Activated naive CD4-positive, alpha-beta T cell (primary cell): ENCODE results near the gene C10orf62.
"Not testable (repeated sequence)": the region's sequence is repeated elsewhere in the genome, so short reads cannot be mapped to it uniquely, and the experiment has no call there.

Source experiments
- DNase-seq, 4 experiments: peaks; one replicate each; lab custom pipeline; 2025; lab: John Stamatoyannopoulos, UW

Gene C10orf62

DNA sequence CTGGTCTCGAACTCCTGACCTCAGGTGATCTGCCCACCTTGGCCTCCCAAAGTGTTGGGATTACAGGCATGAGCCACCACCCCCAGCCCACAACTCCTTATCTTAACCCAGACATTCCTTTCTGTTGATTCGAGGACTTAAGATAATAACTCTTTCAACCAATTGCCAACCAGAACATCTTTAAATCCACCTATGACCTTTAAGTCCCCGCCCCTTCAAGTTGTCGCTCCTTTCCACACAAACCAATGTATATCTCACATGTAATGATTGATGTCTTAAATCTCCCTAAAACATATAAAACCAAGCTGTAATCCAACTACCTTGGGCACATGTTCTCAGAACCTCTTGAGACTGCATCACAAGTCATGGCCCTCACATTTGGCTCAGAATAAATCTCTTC is 24.7 kb upstream of the C10orf62 start:
- no peak for DNase-seq

DNA sequence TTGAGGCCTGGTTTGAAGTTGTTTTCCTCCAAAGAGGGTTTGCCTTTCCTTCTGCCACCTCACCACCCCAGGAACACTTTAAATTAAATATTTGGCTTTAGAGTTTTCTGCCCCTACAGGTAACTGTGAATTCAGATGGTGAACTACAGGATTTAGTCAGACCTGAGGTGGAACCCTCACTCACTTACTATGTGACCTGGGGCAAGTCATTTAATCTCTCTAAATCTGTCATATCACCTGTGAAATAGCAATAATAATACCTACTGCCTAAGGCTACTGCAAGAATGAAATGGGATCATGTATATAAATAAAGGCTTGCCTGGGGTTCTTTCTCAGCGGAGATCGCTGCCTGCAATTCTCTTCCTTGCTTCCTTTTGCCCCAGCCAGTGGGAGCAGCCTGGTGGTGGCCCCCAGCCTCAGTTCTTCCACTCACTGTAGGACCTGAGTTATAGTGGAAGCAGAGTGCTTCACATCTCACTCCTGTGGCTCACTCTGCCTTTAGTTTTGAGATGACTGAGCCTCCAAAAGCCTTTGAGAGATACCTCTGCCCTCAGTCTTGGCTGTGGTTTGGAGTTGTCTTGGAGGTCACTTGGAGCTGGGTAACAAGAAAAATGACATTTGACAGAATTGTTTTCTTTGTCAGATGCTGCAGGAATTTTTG is 23.1 kb upstream of the C10orf62 start:
- DNase-seq = no peak

DNA sequence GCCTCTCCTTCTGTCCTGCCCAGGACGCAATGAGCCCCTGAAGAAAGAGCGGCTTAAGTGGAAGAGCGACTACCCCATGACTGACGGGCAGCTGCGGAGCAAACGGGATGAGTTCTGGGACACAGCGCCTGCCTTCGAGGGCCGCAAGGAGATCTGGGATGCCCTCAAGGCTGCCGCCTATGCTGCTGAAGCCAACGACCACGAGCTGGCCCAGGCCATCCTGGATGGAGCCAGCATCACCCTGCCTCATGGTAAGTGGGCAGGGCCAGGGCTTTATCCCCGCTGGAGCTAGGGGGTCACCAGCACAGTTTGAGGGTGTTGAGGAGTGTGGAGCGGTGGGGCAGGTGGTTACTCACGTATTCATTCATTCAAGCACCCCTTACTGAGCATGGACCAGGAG is 21.6 kb upstream of the C10orf62 start:
- no peak for DNase-seq

DNA sequence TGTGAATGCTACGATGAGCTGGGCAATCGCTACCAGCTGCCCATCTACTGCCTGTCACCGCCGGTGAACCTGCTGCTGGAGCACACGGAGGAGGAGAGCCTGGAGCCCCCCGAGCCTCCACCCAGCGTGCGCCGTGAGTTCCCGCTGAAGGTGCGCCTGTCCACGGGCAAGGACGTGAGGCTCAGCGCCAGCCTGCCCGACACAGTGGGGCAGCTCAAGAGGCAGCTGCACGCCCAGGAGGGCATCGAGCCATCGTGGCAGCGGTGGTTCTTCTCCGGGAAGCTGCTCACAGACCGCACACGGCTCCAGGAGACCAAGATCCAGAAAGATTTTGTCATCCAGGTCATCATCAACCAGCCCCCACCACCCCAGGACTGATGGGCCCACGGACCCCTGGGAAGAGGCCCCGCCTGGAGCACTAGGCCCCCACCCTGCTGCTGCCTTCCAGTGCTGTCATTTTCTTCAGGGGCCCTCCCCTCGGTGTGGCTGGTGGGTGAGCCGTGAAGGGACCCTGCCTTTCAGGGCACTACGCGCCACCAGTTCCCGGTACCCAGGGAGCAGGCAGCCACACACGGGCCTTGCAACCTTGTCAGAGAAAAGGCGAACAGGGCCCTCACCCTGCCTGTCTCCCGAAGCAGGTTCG is 19.3 kb upstream of the C10orf62 start:
- no peak for DNase-seq

- DNase-seq = no peak
These were observed 18.6 kb upstream of the C10orf62 start for GRCh38 chr10:97570789-97571471.

DNA sequence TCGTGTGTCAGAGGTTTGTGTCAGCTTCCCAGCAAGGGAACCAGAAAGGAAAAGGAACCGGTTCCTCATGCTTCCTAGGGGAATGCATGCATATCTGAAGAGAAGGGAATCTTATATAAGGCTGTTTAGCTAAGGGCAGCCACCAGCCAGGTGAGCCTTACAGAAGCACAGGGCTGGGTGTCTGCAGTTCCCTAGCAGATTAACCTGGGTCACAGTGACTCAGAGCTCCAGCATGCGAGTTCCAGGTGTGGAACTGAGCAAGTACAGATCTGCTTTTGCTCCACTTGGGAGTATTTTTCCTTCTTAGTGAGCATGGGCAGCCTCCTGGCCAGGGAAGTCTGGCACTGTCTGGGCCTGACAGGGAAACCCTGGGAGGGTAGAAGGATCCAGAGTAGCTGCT is 17.9 kb upstream of the C10orf62 start:
- no peak for DNase-seq

GRCh38 chr10:97572214-97572989 is 17.1 kb upstream of the C10orf62 start, which contains the start of gene ANKRD2:
TSS of gene ANKRD2 (plus strand) at chr10:97572779. CDS start at chr10:97572789, 10 bp downstream.
- peak in 3 of 4 experiments; percentile 13 to 27 (median 16) for DNase-seq

- DNase-seq = no peak
These were observed 16.5 kb upstream of the C10orf62 start for GRCh38 chr10:97573021-97573420.

DNA sequence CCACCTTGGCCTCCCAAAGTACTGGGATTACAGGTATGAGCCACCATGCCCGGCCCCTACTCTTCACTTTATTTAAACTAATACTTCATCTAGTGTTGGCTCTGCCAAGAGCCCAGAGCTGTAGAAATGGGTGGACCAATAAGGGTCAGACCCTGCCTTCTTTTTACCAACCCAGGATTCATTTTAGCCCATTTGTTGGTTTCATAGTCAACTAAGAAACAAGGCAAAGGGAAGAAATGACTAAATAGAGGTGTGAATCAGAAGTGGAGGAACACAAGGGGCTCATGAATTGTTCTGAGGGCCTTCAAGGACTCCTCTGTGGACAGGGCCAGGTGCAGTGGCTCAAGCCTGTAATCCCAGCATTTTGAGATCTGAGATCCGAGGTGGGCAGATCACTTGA is 15.8 kb upstream of the C10orf62 start:
- DNase-seq = no peak

DNA sequence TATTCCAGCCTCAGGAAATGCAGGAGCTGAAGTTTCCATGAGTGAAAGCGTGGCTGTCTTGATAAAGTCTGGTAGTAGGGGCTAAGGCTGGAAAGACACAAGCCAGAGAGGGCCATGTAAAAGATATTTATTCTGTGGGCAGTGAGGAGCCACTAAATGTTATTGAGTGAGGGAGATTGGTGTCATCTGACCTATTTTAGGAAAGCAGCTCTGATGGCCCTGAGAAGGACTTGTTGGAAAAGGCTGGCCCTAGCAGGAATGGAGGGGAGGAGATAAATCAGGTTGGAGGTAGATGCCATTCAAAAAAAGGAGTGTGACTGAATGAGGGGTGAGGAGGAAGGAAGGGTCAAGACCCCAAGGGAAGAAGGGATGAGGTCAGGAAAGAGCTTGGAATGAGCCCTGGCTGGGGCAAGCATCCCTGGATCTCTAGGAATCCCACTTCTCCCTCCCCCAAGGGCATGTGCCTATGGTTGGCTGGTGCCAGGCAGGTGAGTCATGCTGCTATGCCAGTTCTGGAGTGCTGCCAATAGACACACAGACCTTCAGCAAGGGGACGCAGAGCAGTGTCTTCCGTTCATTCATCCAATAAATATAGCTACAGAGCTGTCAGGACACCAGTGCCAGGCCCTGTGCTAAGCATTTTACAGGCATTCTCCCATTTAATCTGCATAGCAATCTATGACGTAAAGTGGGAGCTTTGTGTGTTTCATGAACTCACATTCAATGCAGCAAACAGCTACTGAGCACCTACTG is 15.0 kb upstream of the C10orf62 start:
- no peak for DNase-seq

DNA sequence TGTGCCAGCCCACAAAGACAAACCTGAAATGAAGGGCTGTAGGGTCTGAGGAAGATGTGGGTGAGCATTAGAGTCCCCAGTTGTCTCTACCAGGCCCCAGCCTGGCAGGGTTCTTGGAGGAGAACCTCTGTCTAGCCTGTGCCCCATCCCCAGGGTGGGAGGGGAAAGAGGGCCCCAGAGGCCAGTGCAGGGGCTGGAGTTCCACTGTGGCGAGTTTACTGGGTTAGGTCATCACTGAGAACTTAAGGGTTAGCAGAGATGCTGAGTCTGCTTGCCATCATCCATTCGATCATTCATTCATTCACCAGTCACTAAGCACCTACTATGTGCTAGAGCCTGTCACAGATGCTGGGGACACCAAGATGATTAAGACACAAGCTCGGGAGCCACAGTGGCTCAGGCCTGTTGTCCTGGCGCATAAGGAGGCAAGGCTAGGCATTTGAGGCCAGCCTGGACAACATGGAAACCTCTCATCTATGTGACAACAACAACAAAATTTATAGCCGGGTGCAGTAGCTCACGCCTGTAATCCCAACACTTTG is 14.3 kb upstream of the C10orf62 start:
- DNase-seq = no peak

GRCh38 chr10:97576487-97576886 is 13.0 kb upstream of the C10orf62 start:
- not testable (repeated sequence) for DNase-seq

GRCh38 chr10:97577701-97578100 is 11.8 kb upstream of the C10orf62 start:
- no peak for DNase-seq

DNA sequence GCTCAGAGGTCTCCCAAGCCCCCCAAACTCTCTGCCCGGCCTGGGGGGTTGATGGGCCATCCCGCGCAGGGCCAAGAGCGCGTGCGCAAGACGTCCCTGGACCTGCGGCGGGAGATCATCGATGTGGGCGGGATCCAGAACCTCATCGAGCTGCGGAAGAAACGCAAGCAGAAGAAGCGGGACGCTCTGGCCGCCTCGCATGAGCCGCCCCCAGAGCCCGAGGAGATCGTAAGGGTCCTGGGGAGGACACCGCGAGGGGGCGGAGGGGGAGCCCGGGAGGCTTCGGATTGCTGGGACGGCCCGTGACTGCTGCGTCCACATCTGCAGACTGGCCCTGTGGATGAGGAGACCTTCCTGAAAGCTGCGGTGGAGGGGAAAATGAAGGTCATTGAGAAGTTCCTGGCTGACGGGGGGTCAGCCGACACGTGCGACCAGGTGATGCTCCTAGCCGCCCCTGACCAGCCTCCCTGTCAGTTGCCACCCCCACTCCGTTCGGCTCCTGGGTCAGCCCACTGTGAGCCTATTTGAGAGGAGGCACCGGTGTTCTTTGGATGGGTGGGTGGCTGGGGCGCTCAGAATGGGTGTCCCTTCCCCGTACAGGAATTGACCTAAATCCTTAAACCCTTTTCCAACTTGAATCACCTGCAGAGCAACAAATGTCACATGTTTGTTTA is 11.2 kb upstream of the C10orf62 start:
- DNase-seq = no peak

- DNase-seq = no peak
These were observed 8.8 kb upstream of the C10orf62 start for GRCh38 chr10:97580421-97581367.

GRCh38 chr10:97582169-97582568 is 7.4 kb upstream of the C10orf62 start:
- DNase-seq = no peak

DNA sequence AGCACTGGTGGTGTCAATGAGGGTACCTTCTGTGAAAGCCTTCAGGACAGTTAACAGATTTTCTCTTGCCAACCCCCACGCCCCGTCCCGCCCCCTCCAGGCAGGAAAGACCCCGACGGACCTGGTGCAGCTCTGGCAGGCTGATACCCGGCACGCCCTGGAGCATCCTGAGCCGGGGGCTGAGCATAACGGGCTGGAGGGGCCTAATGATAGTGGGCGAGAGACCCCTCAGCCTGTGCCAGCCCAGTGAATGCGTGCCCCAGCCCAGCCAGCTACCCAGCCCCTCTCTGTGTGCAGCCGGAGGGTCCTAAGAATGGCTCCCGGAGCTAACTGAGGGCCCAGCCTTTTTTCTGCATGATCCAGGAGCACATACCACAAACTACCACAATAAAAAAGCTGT is 6.0 kb upstream of the C10orf62 start:
- DNase-seq = no peak

- no peak for DNase-seq
These were observed 5.3 kb upstream of the C10orf62 start, which contains the start of gene HOGA1 for GRCh38 chr10:97584060-97584797. TSS of gene HOGA1 (plus strand) at chr10:97584389. CDS start at chr10:97584704, 315 bp downstream.
